ENCODE data around the gene SLC36A1.

- TF ChIP-seq CTCF (conservative IDR thresholded peaks at IDR 0.05) (no peak), EZH2 (IDR thresholded peaks at IDR 0.05; ENCODE audit: low read depth) (no peak)
Measured at GRCh38 chr5:151413800-151414199, 33.6 kb upstream of the SLC36A1 start.
